ENCODE measurements around the gene COL7A1.

COL7A1 gene

GRCh38 chr3:48619541-48620524, 24.7 kb upstream of the COL7A1 start:
- no peak for DNase-seq (ENCODE audit: low read depth, low spot score)

- DNase-seq (ENCODE audit: low read depth, low spot score) = no peak
These were observed 22.4 kb upstream of the COL7A1 start for GRCh38 chr3:48617559-48617958.

GRCh38 chr3:48614044-48614443, 18.9 kb upstream of the COL7A1 start:
- DNase-seq (ENCODE audit: low read depth, low spot score) = no peak

- DNase-seq (ENCODE audit: low read depth, low spot score) = no peak
These were observed 17.2 kb upstream of the COL7A1 start for GRCh38 chr3:48612309-48612708.

DNA sequence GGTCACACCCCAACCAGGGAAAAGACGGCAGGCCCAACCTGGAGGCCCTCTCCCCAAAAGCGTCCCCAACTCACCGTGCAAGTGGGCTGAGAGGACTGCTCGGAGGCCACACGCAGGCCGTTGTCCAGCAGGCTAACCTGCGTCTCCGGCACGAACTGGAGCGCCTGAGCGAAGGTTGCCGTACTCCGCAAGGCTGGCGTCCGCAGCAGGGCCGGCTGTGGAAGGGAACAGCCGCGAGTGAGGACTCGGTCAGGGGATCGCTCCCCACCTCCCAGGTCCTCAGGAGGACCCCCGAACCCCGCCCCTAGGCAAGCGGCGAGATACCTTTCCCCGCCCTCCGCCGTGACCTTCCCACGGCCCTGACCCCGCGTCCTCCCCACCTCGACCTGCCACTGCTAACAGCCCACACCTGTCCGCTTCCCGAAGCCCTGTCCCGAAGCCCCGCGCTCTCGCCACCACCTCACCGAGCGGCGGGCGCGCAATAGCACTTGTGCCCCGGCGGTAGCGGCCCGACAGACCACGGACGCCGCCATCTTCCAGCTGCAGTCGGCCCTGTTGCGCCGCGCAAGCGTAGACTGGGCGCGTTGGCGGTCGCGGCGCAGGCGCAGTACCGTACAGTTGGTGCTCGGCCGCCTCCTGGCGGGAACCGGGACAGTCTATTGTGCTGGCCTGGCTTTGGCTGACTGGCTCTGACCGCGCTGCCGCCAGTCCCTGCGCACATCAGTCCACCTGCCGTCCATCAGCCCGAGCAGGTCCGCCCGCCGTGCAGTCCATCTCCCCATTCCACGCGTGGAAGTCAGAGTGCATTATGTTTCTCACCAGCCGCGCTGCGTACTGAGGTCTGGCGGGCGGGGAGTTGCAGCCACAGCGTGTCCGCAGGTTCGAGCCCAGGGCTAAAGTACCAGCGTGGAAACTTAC, 14.2 kb upstream of the COL7A1 start, which contains the start of gene UQCRC1:
Gene UQCRC1 (minus strand): TSS at position 559 of the 918 bp plus-strand sequence. CDS start 26 bp downstream, at position 533.
- peak; percentile 76 for DNase-seq (ENCODE audit: low read depth, low spot score)

- DNase-seq (ENCODE audit: low read depth, low spot score) = no peak
These were observed 12.4 kb upstream of the COL7A1 start for GRCh38 chr3:48607519-48607918.

DNA sequence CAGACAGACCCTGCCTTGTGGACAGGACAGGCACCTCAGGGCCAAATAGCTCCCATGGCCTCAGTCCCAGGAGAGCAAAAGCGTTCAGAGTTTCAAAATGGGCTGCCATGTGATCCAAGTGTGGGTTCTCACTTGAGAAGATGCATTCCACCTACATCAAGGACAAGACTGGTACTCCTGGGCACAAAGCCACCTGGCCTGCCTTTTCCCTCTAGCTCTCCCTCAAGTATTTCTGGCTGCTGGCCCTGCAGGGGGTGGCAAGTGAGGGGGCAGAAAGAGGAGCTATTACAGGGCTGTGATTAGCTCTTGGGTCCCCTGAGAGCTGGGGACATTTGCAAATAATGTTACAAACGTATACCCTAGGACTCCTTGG, 6.5 kb upstream of the COL7A1 start:
- DNase-seq (ENCODE audit: low read depth, low spot score) = no peak

- no peak for DNase-seq (ENCODE audit: low read depth, low spot score)
These were observed 5.8 kb upstream of the COL7A1 start for GRCh38 chr3:48600711-48601621.

DNA sequence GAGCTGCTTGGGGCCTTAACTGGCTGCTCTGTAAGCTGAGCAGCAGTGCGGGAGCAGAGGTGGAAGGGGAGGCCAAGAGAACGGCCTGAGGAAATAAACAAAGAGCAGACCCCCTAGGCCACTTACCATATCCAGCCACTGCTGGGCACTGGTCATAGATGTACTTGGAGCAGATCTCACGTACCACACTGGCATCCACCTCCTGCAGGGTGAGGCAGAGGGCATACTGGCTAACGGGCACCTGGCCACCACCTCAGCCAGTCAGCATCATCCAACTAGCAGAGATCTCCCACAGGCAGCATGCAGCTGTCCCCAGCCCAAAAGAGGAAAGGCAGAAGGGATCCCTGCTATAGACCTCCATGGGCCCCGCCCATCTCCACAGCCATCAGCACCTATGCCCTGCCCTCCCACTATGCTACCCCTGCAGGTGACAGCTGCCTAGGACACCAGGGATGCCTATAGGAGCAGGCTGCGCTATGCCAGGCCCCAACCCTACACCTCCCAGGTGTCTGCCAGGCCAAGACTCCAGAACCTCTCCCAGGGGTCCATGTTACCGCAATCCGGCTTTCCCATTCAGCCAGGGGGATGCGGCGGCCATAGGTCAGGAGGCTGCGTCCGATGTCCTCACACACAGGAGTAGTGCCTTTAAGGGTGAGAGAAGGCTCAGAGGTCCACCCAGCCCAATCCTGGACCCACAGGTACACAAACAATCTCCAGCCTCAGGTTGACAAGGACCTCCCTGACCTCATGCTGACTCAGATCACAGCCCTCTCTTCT, 4.6 kb upstream of the COL7A1 start:
- DNase-seq (ENCODE audit: low read depth, low spot score) = no peak

GRCh38 chr3:48599077-48599501, 4.0 kb upstream of the COL7A1 start:
- no peak for DNase-seq (ENCODE audit: low read depth, low spot score)

GRCh38 chr3:48598323-48599076, 3.4 kb upstream of the COL7A1 start:
- DNase-seq (ENCODE audit: low read depth, low spot score) = no peak

GRCh38 chr3:48597408-48597800, 2.3 kb upstream of the COL7A1 start:
- no peak for DNase-seq (ENCODE audit: low read depth, low spot score)

GRCh38 chr3:48596676-48597407, 1.7 kb upstream of the COL7A1 start:
- no peak for DNase-seq (ENCODE audit: low read depth, low spot score)

DNA sequence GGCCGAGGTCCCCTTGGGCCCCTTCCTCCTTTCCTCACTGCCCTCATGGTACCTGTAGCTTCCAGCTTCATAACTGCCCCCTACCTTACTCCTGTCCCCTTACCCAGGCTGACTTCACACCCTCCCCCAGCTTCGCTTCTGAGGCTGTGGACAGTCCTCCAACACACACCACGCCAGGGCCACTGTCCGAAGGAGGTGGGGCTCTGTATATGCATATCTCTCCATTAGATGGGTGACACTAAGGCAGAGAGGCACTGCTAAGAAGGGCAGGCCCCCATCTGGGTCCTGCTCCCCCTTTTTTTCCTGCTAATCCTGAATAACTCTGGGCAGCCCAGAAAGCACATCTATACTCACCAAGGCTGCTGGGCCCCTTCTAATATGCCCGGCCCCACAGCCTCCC, 1.0 kb upstream of the COL7A1 start:
- no peak for DNase-seq (ENCODE audit: low read depth, low spot score)

GRCh38 chr3:48595526-48596121, 495 bp upstream of the COL7A1 start:
- peak; percentile 54 for DNase-seq (ENCODE audit: low read depth, low spot score)

DNA sequence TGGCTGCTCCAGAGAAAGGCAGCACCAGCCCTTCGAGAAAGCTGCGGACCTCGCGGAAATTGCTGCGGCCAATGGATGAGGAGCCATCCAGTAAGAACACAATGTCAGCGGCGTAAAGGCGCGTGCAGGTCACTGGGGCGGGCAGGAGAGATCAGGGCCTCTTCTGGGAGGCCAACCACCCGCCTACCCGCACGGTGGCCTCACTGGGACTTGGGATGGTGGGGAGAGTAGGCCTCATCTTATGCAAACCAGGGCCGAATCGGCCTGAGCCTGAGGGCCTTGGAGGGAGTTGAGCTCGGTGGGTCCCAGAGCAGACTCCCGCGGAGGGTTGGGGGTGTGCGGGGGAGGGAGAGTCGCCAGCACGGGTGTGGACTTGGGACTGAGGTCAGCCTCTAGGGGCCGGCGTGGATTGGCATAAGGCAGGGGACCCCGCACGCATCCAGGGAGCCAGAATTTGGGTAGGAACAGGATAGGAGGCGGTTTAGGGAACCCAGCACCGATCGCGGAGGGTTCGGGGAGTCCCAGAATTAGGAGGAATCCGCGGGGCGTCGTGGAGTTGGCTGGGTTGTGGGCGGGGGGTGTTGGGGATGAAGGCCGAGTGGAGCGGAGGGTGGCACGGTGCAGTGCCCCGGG, 596 bp downstream of the COL7A1 start:
- DNase-seq (ENCODE audit: low read depth, low spot score) = no peak

DNA sequence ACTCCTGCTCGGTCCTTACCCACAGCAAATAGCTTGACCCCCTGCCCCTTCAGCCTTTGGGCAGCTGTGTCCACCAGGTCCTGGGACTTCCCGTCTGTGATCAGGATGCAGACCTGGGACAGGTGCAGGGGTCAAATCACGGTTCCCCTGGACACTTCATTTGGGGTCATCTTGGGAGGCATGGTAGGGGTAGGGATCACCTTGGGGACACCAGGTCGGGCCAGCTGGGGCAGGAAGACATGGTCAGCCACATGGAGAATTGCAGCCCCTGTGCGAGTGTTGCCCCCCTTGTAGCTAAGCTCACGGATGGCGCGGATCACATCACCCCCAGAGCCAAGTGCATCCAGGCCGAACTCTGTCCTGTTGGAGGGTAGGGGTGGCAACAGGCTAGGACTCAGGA, 1.8 kb downstream of the COL7A1 start:
- DNase-seq (ENCODE audit: low read depth, low spot score) = no peak

DNA sequence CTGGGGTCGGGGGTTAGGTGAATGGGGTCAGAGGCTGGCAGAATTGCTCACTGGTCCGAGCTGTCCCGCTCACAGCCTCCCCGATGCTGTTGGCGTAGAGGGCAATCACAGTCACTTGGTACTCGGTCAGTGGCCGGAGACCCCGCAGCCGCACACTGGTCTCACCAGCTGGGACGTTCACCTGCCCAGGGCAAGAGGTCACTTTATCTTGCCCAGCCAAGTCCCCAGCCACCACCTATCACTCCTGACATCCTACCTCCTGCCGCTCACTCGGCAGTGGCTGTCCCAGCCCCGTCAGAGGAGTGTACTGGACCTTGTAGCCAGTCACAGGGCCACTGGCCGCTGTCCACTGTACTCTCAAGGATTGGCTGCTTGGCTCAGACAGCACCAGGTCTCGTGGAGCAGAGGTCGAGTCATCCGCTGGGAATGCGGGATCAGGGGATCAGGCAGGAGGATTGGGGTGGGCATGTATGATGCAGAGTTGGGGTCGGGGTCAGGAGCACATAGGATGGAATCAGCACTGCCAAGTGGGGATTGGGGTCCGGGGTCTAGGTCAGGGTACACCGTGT, 2.5 kb downstream of the COL7A1 start:
- no peak for DNase-seq (ENCODE audit: low read depth, low spot score)
